Measurements from ENCODE around the gene ADGRD1. TPM values are rescaled to one million over a fixed set of nuclear protein-coding genes. Genes with fewer than 3 reads are reported as not detected.
A peak's percentile ranks its signal among the peaks of the same experiment; 100 is the strongest.

ADGRD1 gene
- total RNA-seq, 1 donor from 2014 or later = 99.5 TPM

- no peak for DNase-seq
- Histone ChIP-seq H3K4me1 (no peaks in the 10 kb centered on the region), H3K27ac (replicated peaks) (no peak overlapping the region), H3K9me3 (replicated peaks) (peaks cover 23% of the 10 kb centered on the region), H3K27me3 (ENCODE audit: low read depth) (peaks cover 11% of the 10 kb centered on the region), H3K4me3 (no peak overlapping the region), H3K36me3 (no peaks in the 10 kb centered on the region)
- TF ChIP-seq, protein P1, sequence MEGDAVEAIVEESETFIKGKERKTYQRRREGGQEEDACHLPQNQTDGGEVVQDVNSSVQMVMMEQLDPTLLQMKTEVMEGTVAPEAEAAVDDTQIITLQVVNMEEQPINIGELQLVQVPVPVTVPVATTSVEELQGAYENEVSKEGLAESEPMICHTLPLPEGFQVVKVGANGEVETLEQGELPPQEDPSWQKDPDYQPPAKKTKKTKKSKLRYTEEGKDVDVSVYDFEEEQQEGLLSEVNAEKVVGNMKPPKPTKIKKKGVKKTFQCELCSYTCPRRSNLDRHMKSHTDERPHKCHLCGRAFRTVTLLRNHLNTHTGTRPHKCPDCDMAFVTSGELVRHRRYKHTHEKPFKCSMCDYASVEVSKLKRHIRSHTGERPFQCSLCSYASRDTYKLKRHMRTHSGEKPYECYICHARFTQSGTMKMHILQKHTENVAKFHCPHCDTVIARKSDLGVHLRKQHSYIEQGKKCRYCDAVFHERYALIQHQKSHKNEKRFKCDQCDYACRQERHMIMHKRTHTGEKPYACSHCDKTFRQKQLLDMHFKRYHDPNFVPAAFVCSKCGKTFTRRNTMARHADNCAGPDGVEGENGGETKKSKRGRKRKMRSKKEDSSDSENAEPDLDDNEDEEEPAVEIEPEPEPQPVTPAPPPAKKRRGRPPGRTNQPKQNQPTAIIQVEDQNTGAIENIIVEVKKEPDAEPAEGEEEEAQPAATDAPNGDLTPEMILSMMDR (IDR thresholded peaks at IDR 0.05; ENCODE audit: borderline replicate concordance) = no peak
- intact Hi-C loops (cut with micrococcal nuclease) = no loop called here
Measured at GRCh38 chr12:130938186-130938585, 15.5 kb upstream of the ADGRD1 start.

DNA sequence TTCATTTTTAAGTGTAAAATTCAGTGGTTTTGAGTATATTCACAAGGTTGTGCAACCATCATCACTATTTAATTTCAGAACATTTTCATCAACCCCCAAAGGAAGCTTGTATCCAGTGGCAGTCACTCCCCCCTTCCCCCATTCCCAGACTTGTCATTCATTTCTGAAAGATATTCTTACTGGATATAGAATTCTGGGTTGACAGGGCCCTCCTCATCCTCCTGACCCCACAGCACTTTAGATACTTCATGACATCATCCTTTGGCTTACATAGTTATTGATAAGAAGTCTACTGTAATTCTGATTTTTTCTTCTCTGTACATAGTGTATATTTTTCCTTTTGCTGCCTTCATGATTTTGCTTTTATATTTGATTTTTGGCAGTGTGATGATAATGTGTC lies 8.8 kb upstream of the ADGRD1 start:
- no peak for DNase-seq
- H3K9me3 ChIP-seq (replicated peaks) = peaks cover 32% of the 10 kb centered on the region
- H3K4me3 ChIP-seq = no peak overlapping the region
- H3K36me3 ChIP-seq = no peaks in the 10 kb centered on the region
- H3K27me3 ChIP-seq (ENCODE audit: low read depth) = no peaks in the 10 kb centered on the region
- no peak overlapping the region for H3K27ac ChIP-seq (replicated peaks)
- peaks cover 7% of the 10 kb centered on the region for H3K4me1 ChIP-seq
- TF ChIP-seq, protein P1 (IDR thresholded peaks at IDR 0.05; ENCODE audit: borderline replicate concordance) = no peak
- intact Hi-C loops (cut with micrococcal nuclease) = no loop called here

GRCh38 chr12:130945786-130946492 lies 7.8 kb upstream of the ADGRD1 start:
- Histone ChIP-seq H3K4me3 (no peak overlapping the region), H3K27me3 (ENCODE audit: low read depth) (no peaks in the 10 kb centered on the region), H3K4me1 (peaks cover 7% of the 10 kb centered on the region), H3K9me3 (replicated peaks) (peaks cover 24% of the 10 kb centered on the region), H3K27ac (replicated peaks) (peak overlapping the region; percentile 47), H3K36me3 (no peaks in the 10 kb centered on the region)
- TF ChIP-seq, protein P1 (IDR thresholded peaks at IDR 0.05; ENCODE audit: borderline replicate concordance) = no peak
- intact Hi-C loops (cut with micrococcal nuclease) = no loop called here
- no peak for DNase-seq

DNA sequence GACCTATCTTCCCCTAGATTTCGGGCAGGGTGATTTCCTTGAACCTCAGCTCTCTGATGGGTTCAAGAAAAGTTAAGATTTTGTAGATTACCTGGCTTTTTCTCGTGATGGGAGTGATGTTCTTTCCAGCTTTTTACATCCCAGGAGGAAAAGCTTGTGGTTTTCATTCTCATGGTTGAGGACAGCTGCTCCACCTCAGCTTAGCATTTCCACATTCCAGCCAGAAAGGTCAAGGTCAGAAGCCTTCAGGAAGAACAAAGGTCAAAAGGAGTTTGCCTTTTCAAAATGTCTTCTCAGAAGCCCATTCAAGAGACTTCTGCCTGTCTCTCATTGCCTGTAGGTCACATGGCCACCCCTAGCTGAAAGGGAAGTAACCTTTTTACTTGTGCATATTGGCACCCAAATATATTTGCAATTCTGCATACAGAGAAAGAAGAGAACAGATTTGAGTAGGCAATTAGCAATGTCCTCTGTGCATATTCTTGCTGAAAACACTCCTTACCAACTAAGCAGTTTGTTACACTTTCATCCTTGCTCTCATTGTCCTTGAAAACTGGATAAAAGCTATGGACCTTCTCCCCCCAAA lies 6.6 kb upstream of the ADGRD1 start:
- Histone ChIP-seq H3K4me3 (no peak overlapping the region), H3K36me3 (no peaks in the 10 kb centered on the region), H3K4me1 (peaks cover 9% of the 10 kb centered on the region), H3K27ac (replicated peaks) (no peak overlapping the region), H3K9me3 (replicated peaks) (peaks cover 24% of the 10 kb centered on the region), H3K27me3 (ENCODE audit: low read depth) (no peaks in the 10 kb centered on the region)
- TF ChIP-seq, protein P1 (IDR thresholded peaks at IDR 0.05; ENCODE audit: borderline replicate concordance) = no peak
- DNase-seq = no peak
- intact Hi-C loops (cut with micrococcal nuclease) = no loop called here

GRCh38 chr12:130948136-130948535 lies 5.6 kb upstream of the ADGRD1 start:
- no peak for DNase-seq
- intact Hi-C loops (cut with micrococcal nuclease) = no loop called here

More at GRCh38 chr12:130948136-130948535, 5.6 kb upstream of the ADGRD1 start:
- Histone ChIP-seq H3K4me3 (no peak overlapping the region), H3K27ac (replicated peaks) (no peak overlapping the region), H3K9me3 (replicated peaks) (peaks cover 24% of the 10 kb centered on the region), H3K4me1 (peaks cover 19% of the 10 kb centered on the region), H3K27me3 (ENCODE audit: low read depth) (no peaks in the 10 kb centered on the region), H3K36me3 (no peaks in the 10 kb centered on the region)
- TF ChIP-seq, protein P1 (IDR thresholded peaks at IDR 0.05; ENCODE audit: borderline replicate concordance) = no peak

Measured in left ventricle myocardium inferior (tissue), 1 donor.